Bronchial epithelial cell (primary cell): ENCODE measurements around the gene MAPRE3. TPM values are rescaled to one million over a fixed set of nuclear protein-coding genes. Genes with fewer than 3 reads are reported as not detected.

Source experiments
- DNase-seq: peaks from one replicate; pipeline ENCODE4 v3.0.0-alpha.2; 2010; ENCODE audit warnings: low read depth
- FAIRE-seq: peaks from 2 replicates; lab custom pipeline; 2011; peaks lifted over from hg19 to GRCh38; lab: Jason Lieb, UNC
- H3K27me3 ChIP-seq: 2 replicates; pipeline ENCODE4 v1.5.1; 2011; ENCODE audit warnings: low read length; ENCODE audit not compliant: control insufficient read depth, insufficient read depth
- H3K36me3 ChIP-seq: 2 replicates; pipeline ENCODE4 v1.5.1; 2011; ENCODE audit warnings: low read length; ENCODE audit not compliant: control insufficient read depth, insufficient read depth
- H3K4me3 ChIP-seq: 2 replicates; pipeline ENCODE4 v1.5.1; 2011; ENCODE audit warnings: mild to moderate bottlenecking, low read depth, low read length, control low read depth
- total RNA-seq: library from RNA; depleted of rRNA; stranded (reverse); fragments of >200 nt; gene quantifications from 2 replicates; pipeline ENCODE4 v1.2.1, GENCODE V29; 2014
- TF ChIP-seq, protein P1 (sequence below): IDR thresholded peaks from 2 replicates; pipeline ENCODE4 v1.5.1; 2011; ENCODE audit warnings: mild to moderate bottlenecking, moderate library complexity, low read length, control low read depth, inconsistent platforms; ENCODE audit not compliant: insufficient read depth, severe bottlenecking

The MAPRE3 gene
- total RNA-seq, 1 donor from 2014 or later, result 1.6 TPM

DNA sequence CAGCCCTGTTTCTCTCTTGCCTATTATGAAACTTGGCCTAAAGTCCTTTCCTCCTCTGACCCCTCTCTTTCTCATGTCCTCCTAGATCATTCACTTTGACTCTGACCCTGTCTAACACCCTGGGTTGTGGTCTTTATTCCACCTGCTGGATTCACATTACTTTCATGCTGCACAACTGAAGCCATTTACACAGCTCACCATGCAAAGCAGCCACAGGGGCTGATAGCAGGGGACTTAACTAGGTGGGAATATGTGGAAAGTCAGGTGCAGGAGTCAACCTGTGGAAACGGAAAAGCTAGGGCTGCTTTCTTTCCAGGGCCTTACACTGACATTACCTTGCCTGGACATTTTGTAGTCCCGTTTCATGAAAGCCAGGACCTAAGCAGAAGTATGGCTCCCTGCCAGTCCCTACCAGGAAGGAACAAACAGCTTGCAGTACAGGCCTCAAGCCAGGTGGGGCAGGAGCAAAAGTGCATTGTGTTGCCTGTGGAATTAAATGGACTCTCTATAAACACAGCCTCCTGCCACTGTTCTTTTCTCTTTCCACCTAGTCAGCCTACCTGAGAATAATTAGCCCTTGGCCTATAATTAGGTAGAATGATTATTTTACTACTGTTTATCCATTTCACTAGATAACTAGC is 11.8 kb downstream of the MAPRE3 start:
- TF ChIP-seq, protein P1, sequence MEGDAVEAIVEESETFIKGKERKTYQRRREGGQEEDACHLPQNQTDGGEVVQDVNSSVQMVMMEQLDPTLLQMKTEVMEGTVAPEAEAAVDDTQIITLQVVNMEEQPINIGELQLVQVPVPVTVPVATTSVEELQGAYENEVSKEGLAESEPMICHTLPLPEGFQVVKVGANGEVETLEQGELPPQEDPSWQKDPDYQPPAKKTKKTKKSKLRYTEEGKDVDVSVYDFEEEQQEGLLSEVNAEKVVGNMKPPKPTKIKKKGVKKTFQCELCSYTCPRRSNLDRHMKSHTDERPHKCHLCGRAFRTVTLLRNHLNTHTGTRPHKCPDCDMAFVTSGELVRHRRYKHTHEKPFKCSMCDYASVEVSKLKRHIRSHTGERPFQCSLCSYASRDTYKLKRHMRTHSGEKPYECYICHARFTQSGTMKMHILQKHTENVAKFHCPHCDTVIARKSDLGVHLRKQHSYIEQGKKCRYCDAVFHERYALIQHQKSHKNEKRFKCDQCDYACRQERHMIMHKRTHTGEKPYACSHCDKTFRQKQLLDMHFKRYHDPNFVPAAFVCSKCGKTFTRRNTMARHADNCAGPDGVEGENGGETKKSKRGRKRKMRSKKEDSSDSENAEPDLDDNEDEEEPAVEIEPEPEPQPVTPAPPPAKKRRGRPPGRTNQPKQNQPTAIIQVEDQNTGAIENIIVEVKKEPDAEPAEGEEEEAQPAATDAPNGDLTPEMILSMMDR, result peak; percentile 64

DNA sequence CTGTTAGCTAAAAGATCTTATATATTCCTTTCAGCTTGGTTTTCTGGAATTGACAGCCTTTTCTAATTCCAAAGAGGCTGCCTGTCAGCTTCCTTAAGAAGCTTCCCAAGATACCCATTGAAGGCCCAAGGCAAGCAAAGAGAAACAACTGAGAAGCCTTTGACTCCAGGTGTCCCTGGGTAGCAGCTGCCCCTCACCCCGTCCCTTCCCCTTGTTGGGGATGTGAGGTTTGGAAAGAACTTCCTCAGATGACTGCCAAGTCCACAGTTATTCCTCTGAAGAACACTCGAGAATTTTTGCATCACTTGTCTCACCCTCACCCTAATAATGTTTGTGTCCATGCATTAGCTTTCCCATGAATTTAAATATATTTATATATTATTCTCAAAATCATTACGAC is 13.3 kb downstream of the MAPRE3 start:
- DNase-seq (no peak), FAIRE-seq (no peak)
- TF ChIP-seq, protein P1, result no peak
- H3K27me3 ChIP-seq, result no peaks in the 10 kb centered on the region
- no peak overlapping the region for H3K4me3 ChIP-seq
- H3K36me3 ChIP-seq, result no peaks in the 10 kb centered on the region

More for the DNA sequence above, 11.8 kb downstream of the MAPRE3 start:
- DNase-seq (peak; percentile 59), FAIRE-seq (no peak)
- Histone ChIP-seq H3K27me3 (no peaks in the 10 kb centered on the region), H3K4me3 (no peak overlapping the region), H3K36me3 (no peaks in the 10 kb centered on the region)

DNA sequence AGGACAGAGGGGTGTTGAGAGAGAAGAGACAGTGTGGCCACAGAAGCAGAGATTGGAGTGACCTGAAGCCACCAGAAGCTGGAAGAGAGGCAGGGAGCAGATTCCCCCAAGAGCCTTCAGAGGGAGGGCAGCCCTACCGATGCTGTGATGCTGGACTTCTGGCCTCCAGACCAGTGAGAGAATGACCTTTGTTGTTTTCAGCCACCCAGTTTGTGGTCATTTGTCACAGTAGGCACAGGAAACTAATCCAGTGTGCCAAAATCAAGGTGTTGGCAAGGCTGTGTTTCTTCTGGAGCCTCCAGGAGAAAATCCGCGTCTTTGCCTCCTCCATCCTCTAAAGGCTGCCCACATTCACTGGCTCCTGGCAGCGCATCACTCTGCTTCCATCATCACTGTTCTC is 15.4 kb downstream of the MAPRE3 start:
- TF ChIP-seq, protein P1, result no peak
- Histone ChIP-seq H3K36me3 (no peaks in the 10 kb centered on the region), H3K4me3 (no peak overlapping the region), H3K27me3 (no peaks in the 10 kb centered on the region)
- no peak for DNase-seq
- FAIRE-seq, result no peak

DNA sequence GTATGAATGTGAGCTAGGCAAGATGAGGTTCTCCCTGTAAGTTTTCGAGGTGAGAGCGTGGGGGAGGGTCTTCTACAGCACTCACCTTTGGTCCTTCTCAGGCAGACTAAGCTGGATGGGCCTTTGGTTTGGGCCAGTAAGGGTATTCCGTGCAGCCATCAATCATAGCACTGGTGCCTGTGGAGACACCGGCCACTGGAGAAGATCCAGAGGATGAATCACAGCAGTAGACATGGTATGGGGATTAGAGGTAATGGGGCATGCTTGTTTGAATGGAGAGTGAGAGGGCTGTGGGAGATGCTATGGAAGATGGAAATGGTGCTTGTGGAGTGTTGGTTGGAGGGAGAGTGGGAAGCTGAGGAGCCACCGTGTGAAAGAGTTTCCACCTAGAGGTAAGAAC is 16.1 kb downstream of the MAPRE3 start:
- TF ChIP-seq, protein P1, result no peak
- FAIRE-seq, result no peak
- H3K4me3 ChIP-seq, result no peak overlapping the region
- H3K36me3 ChIP-seq, result no peaks in the 10 kb centered on the region
- no peak for DNase-seq
- no peaks in the 10 kb centered on the region for H3K27me3 ChIP-seq

DNA sequence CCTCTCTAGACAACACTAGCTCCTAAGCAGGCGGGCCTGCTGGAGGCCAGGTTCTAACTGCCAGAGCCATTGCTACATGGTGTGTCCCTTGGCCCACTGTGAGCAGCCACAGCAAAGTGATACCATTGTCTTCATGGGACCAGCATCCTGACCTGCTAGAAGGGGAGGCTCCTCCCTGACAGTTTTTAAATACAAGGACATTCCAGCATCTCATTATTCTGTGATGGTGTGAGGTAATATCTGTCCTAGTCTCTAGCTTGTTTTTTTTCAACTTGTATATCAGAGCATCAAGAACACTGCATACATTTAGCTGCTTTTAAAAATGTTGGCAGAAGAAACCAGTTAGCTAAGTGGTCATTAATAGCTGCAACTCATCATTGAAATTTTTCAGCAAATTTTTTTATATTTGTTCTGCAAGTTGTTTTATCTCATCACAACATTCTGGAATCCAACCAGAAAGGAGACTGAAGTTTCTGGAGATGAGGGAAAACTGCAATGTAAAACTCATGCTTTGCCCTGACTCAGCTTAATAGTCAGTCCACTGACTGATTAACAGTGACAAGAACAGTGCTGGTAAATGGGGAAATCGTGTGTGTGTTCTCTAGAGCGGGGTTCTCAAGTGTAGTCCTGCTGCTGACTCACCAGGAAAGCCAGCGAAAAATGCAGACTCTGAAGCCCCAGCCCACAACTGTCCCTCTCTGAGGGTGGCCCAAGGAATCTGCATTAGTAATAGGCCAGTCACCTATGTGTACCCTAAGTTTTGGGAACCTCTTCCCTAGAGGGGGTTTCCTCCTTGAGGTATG is 17.8 kb downstream of the MAPRE3 start:
- TF ChIP-seq, protein P1, result no peak
- FAIRE-seq (no peak), DNase-seq (peak; percentile 40)
- Histone ChIP-seq H3K36me3 (no peaks in the 10 kb centered on the region), H3K4me3 (no peak overlapping the region), H3K27me3 (no peaks in the 10 kb centered on the region)
